ENCODE measurements around the gene IGLL1.
"Not testable (repeated sequence)": the region's sequence is repeated elsewhere in the genome, so short reads cannot be mapped to it uniquely, and the experiment has no call there.

IGLL1 gene

GRCh38 chr22:23561025-23561510, 19.0 kb downstream of the IGLL1 start:
- not testable (repeated sequence) for DNase-seq

GRCh38 chr22:23560215-23560614, 19.9 kb downstream of the IGLL1 start:
- not testable (repeated sequence) for DNase-seq

GRCh38 chr22:23557467-23557866, 22.6 kb downstream of the IGLL1 start:
- DNase-seq, result no peak

- DNase-seq, result no peak
These were observed 23.1 kb downstream of the IGLL1 start for GRCh38 chr22:23557036-23557435.

GRCh38 chr22:23556026-23556620, 24.0 kb downstream of the IGLL1 start:
- DNase-seq, result no peak

GRCh38 chr22:23555118-23555517, 25.0 kb downstream of the IGLL1 start:
- no peak for DNase-seq

GRCh38 chr22:23553924-23554870, 25.9 kb downstream of the IGLL1 start:
- DNase-seq, result no peak

GRCh38 chr22:23553438-23553837, 26.7 kb downstream of the IGLL1 start:
- DNase-seq, result no peak

- no peak for DNase-seq
These were observed 27.5 kb downstream of the IGLL1 start for GRCh38 chr22:23552573-23552972.

- no peak for DNase-seq
These were observed 28.7 kb downstream of the IGLL1 start for GRCh38 chr22:23551385-23551784.

- DNase-seq, result no peak
These were observed 29.9 kb downstream of the IGLL1 start for GRCh38 chr22:23550049-23550650.

GRCh38 chr22:23549198-23549595, 30.9 kb downstream of the IGLL1 start:
- DNase-seq, result no peak

GRCh38 chr22:23548501-23549197, 31.4 kb downstream of the IGLL1 start:
- DNase-seq, result no peak

- DNase-seq, result no peak
These were observed 32.1 kb downstream of the IGLL1 start for GRCh38 chr22:23547818-23548500.

- not testable (repeated sequence) for DNase-seq
These were observed 32.7 kb downstream of the IGLL1 start for GRCh38 chr22:23547382-23547781.

- DNase-seq, result no peak
These were observed 35.2 kb downstream of the IGLL1 start for GRCh38 chr22:23544852-23545251.

- DNase-seq, result not testable (repeated sequence)
These were observed 36.5 kb downstream of the IGLL1 start for GRCh38 chr22:23543506-23544000.

GRCh38 chr22:23542933-23543332, 37.2 kb downstream of the IGLL1 start:
- no peak for DNase-seq

- not testable (repeated sequence) for DNase-seq
These were observed 37.7 kb downstream of the IGLL1 start for GRCh38 chr22:23542391-23542790.

- not testable (repeated sequence) for DNase-seq
These were observed 38.2 kb downstream of the IGLL1 start for GRCh38 chr22:23541849-23542281.

GRCh38 chr22:23540837-23541236, 39.3 kb downstream of the IGLL1 start:
- not testable (repeated sequence) for DNase-seq

- not testable (repeated sequence) for DNase-seq
These were observed 40.3 kb downstream of the IGLL1 start for GRCh38 chr22:23539839-23540198.

Measured in NCI-H1105 (cell line).